Measurements from ENCODE around the gene ZMYM2.

- TF ChIP-seq CTCF (conservative IDR thresholded peaks at IDR 0.05 in 1 of 2, IDR thresholded peaks at IDR 0.05 in 1 of 2; ENCODE audit: low read depth in 1 of 2, low read length in 2 of 2) (no peak), EZH2 (IDR thresholded peaks at IDR 0.05; ENCODE audit: low read length, missing control alignments) (no peak)
Observed at GRCh38 chr13:20054586-20054985, 96.1 kb downstream of the ZMYM2 start.

Measured in fibroblast of lung (primary cell).